Smooth muscle cell (in vitro differentiated cells): ENCODE results near the gene MYO15B. TPM values are rescaled to one million over a fixed set of nuclear protein-coding genes. Genes with fewer than 3 reads are reported as not detected.

Experiments used
- DNase-seq: peaks from one replicate; lab custom pipeline; 2025; ENCODE audit not compliant: unreplicated experiment; lab: John Stamatoyannopoulos, UW
- H2AFZ ChIP-seq: fragments of 200-600 bp; sonication (generic); 2 replicates; pipeline ENCODE4 v1.6.0; 2016; ENCODE audit warnings: antibody characterized with exemption, low read depth, mild to moderate bottlenecking
- H3F3A ChIP-seq: fragments of 200-600 bp; sonication (generic); 2 replicates; pipeline ENCODE4 v1.6.0; 2017; ENCODE audit warnings: antibody characterized with exemption, low read depth
- H3K27ac ChIP-seq: fragments of 200-600 bp; sonication (generic); 2 replicates; pipeline ENCODE4 v1.5.1; 2016; ENCODE audit warnings: low read depth, mild to moderate bottlenecking
- H3K27me3 ChIP-seq: fragments of 200-600 bp; sonication (generic); 2 replicates; pipeline ENCODE4 v1.6.1; 2016; ENCODE audit warnings: low read depth, mild to moderate bottlenecking
- H3K36me3 ChIP-seq: fragments of 200-600 bp; sonication (generic); 2 replicates; pipeline ENCODE4 v1.5.1; 2016; ENCODE audit warnings: low read depth
- H3K4me1 ChIP-seq: fragments of 200-600 bp; sonication (generic); 2 replicates; pipeline ENCODE4 v1.5.1; 2016; ENCODE audit warnings: low read depth
- H3K4me2 ChIP-seq: fragments of 200-600 bp; sonication (generic); 2 replicates; pipeline ENCODE4 v1.6.0; 2016; ENCODE audit warnings: mild to moderate bottlenecking
- H3K4me3 ChIP-seq: fragments of 200-600 bp; sonication (generic); 2 replicates; pipeline ENCODE4 v1.5.1; 2016; ENCODE audit warnings: mild to moderate bottlenecking
- H3K79me2 ChIP-seq: fragments of 200-600 bp; sonication (generic); 2 replicates; pipeline ENCODE4 v1.6.0; 2016; ENCODE audit warnings: low read depth, mild to moderate bottlenecking
- H3K9ac ChIP-seq: fragments of 200-600 bp; sonication (generic); 2 replicates; pipeline ENCODE4 v1.6.0; 2016; ENCODE audit warnings: low read depth
- H3K9me3 ChIP-seq: fragments of 200-600 bp; sonication (generic); replicated peaks from 2 replicates; pipeline ENCODE4 v1.5.1; 2016; ENCODE audit warnings: low read depth
- H4K20me1 ChIP-seq: fragments of 200-600 bp; sonication (generic); 2 replicates; pipeline ENCODE4 v1.6.0; 2016; ENCODE audit warnings: low read depth
- WGBS: methylation state at CpG from one replicate; pipeline ENCODE4 v1.1.7; 2016; ENCODE audit warnings: low lambda C conversion rate; 5-methylcytosine and 5-hydroxymethylcytosine counted together
- polyA plus RNA-seq: library from polyadenylated mRNA; unstranded; fragments of >200 nt; fragmentation: Nextera tagmentation; extraction: Ambion mirVana; gene quantifications from 2 replicates; pipeline ENCODE4 v1.2.1, GENCODE V29; 2016
- total RNA-seq: library from RNA; depleted of rRNA; stranded (reverse); fragments of >200 nt; gene quantifications from 2 replicates; pipeline ENCODE4 v1.2.3, GENCODE V29; 2014
- TF ChIP-seq, protein P1 (sequence below): fragments of 200-600 bp; sonication (generic); IDR thresholded peaks from 2 replicates; pipeline ENCODE4 v1.5.1; 2017; ENCODE audit warnings: borderline replicate concordance, mild to moderate bottlenecking, antibody characterized with exemption; ENCODE audit not compliant: insufficient read depth, poor library complexity, severe bottlenecking

The MYO15B gene
- total and polyA plus RNA-seq, 2 experiments from 2014 or later, result 14.7 to 17.5 TPM

DNA sequence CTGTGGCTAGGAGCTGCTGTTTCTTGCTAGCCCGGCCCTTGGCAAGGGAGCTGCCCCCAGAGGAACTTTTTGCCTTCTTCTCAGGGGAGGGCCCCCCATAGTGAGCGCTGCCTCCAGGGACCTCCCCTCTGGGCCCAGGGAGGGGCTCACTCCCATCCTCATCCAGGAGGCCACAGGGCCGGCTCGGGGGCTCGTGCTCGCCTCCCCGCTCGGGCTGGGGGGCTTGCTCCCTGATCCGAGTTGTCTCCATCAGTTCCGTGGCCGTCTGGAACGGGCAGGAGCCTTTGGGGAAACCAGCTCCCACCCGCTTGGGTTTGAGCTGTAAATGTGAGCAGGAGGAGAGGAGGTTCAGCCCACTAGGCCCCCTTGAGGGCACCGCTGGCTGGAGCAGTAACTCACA is 41.6 kb downstream of the MYO15B start:
- Histone ChIP-seq H3K9ac (no peak overlapping the region), H3K36me3 (no peaks in the 10 kb centered on the region), H2AFZ (no peak overlapping the region), H3K4me3 (no peak overlapping the region), H3K4me2 (no peak overlapping the region), H3K4me1 (peaks cover 11% of the 10 kb centered on the region), H3K79me2 (no peaks in the 10 kb centered on the region), H4K20me1 (peaks cover 1% of the 10 kb centered on the region), H3F3A (no peaks in the 10 kb centered on the region), H3K27ac (no peak overlapping the region), H3K9me3 (no peaks in the 10 kb centered on the region), H3K27me3 (no peaks in the 10 kb centered on the region)
- no peak for DNase-seq
- TF ChIP-seq, protein P1, sequence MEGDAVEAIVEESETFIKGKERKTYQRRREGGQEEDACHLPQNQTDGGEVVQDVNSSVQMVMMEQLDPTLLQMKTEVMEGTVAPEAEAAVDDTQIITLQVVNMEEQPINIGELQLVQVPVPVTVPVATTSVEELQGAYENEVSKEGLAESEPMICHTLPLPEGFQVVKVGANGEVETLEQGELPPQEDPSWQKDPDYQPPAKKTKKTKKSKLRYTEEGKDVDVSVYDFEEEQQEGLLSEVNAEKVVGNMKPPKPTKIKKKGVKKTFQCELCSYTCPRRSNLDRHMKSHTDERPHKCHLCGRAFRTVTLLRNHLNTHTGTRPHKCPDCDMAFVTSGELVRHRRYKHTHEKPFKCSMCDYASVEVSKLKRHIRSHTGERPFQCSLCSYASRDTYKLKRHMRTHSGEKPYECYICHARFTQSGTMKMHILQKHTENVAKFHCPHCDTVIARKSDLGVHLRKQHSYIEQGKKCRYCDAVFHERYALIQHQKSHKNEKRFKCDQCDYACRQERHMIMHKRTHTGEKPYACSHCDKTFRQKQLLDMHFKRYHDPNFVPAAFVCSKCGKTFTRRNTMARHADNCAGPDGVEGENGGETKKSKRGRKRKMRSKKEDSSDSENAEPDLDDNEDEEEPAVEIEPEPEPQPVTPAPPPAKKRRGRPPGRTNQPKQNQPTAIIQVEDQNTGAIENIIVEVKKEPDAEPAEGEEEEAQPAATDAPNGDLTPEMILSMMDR, result no peak
- 91% methylated on average over 14 of the region's 14 CpGs for WGBS

DNA sequence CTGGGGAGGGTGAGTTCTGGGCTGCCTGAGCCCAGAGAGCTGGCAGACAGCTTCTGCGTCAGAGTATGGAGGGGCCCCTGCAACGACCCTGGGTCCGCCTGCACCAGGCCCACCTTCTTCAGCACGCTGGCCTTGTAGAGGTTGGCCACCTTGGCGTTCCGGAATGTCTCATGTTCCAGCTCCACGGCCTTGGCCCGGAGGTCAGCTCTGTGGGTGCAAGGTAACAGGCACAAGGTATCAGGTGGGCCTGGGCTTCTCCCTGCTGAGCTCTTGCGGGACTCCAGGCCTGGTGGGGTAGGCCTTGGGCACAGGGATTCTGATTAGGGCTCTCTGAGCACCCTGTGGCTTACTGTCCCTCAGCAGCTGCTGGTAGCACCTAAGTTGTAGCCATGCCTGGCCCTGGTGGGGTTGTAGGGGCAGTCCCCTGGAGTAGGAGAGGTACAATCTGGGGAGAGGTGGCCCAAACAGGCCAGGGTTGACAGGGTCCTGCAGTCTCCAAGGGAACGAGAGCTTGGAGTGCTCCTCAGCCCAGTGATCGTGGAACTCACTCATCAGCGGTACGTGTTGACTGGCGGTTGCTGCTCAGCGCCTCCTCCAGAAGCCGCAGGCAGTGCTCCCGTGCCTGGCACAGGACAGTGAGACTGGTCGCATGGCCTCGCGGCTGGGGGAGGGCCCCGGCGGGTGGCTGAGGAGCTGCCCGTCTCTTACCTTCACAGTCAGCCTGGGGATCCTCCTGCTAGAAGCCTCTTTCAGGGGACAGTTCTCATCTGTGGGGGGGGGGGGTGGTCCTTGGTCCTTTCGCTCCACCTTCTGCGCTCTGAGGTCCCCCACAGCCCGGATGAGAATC is 42.7 kb downstream of the MYO15B start:
- H3K36me3 ChIP-seq, result no peaks in the 10 kb centered on the region
- peaks cover 22% of the 10 kb centered on the region for H3K4me1 ChIP-seq
- TF ChIP-seq, protein P1, result no peak
- H3K79me2 ChIP-seq, result no peaks in the 10 kb centered on the region
- no peak overlapping the region for H2AFZ ChIP-seq
- no peak overlapping the region for H3K27ac ChIP-seq
- H4K20me1 ChIP-seq, result peaks cover 5% of the 10 kb centered on the region
- no peaks in the 10 kb centered on the region for H3K27me3 ChIP-seq
- H3K4me3 ChIP-seq, result no peak overlapping the region
- no peak overlapping the region for H3K9ac ChIP-seq
- no peaks in the 10 kb centered on the region for H3F3A ChIP-seq
- H3K9me3 ChIP-seq, result no peaks in the 10 kb centered on the region
- 88% methylated on average over 26 of the region's 26 CpGs for WGBS
- no peak for DNase-seq
- no peak overlapping the region for H3K4me2 ChIP-seq

DNA sequence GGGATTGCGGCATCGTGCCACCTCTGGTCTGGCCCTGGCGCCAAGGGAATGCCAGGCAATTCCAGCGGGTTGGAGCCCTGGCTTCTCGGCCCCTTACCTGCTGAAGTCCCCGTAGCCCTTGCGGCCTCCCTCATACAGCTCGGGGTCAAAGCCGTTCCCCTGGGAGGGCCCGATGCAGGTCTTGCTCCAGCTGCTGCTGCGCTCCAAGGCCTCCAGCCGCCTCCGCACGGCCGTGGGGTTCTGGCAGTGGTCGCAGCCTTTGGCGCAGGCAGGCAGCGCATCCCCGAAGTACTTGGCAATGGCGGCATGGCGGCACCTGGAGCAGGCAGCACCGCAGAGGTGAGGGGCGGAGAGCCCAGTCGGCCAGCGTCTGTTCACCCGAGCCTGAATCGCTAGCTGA is 43.8 kb downstream of the MYO15B start:
- 96% methylated on average over 27 of the region's 27 CpGs for WGBS
- no peak for DNase-seq
- TF ChIP-seq, protein P1, result no peak

DNA sequence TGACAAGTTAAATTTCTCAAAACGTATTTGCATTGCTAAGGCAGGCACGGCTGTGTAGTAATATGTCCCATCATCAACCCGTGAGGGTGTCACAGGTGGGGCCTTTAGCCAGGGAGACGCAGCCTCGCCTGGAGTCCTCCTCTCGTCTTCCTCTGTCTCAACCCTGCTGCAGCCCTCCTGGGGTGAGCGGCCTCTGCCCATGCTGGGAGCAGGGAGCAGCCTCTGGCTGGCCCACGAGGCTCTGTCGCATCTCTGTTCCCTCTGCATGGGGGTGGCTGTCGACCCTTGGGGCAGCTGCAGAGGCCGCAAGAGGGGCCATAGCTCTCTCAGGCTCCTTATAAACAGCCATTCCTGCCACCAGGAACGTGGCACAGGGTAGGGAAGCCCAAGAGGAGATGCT is 44.8 kb downstream of the MYO15B start:
- TF ChIP-seq, protein P1, result no peak
- H4K20me1 ChIP-seq, result peaks cover 5% of the 10 kb centered on the region
- H3K27me3 ChIP-seq, result no peaks in the 10 kb centered on the region
- no peak overlapping the region for H3K4me2 ChIP-seq
- H3F3A ChIP-seq, result no peaks in the 10 kb centered on the region
- DNase-seq, result no peak
- 83% methylated on average over 12 of the region's 12 CpGs for WGBS
- H3K9ac ChIP-seq, result no peak overlapping the region
- no peaks in the 10 kb centered on the region for H3K79me2 ChIP-seq
- no peak overlapping the region for H3K4me3 ChIP-seq
- no peaks in the 10 kb centered on the region for H3K36me3 ChIP-seq
- no peak overlapping the region for H3K27ac ChIP-seq
- peaks cover 25% of the 10 kb centered on the region for H3K4me1 ChIP-seq
- no peaks in the 10 kb centered on the region for H3K9me3 ChIP-seq
- H2AFZ ChIP-seq, result no peak overlapping the region

More for the DNA sequence above, 43.8 kb downstream of the MYO15B start:
- no peaks in the 10 kb centered on the region for H3K79me2 ChIP-seq
- H3K27me3 ChIP-seq, result no peaks in the 10 kb centered on the region
- no peak overlapping the region for H3K4me3 ChIP-seq
- peaks cover 25% of the 10 kb centered on the region for H3K4me1 ChIP-seq
- H2AFZ ChIP-seq, result no peak overlapping the region
- H3K4me2 ChIP-seq, result no peak overlapping the region
- H3K27ac ChIP-seq, result no peak overlapping the region
- H3F3A ChIP-seq, result no peaks in the 10 kb centered on the region
- no peaks in the 10 kb centered on the region for H3K36me3 ChIP-seq
- H3K9me3 ChIP-seq, result no peaks in the 10 kb centered on the region
- H3K9ac ChIP-seq, result no peak overlapping the region
- H4K20me1 ChIP-seq, result peaks cover 5% of the 10 kb centered on the region
